Stimulated activated CD4-positive, alpha-beta T cell treated with anti-CD3 and anti-CD28 coated beads, Interleukin-2, amount 100 ng/mL, for 4 hours (primary cell): Measurements from ENCODE around the gene TRPV3.
"Not testable (repeated sequence)": the region's sequence is repeated elsewhere in the genome, so short reads cannot be mapped to it uniquely, and the experiment has no call there.

Experiments
- DNase-seq: peaks from one replicate; pipeline ENCODE4 v3.0.0-alpha.2; 2020; ENCODE audit warnings: low read depth

TRPV3 gene

GRCh38 chr17:3472137-3472536 is 85.5 kb downstream of the TRPV3 start:
- no peak for DNase-seq

GRCh38 chr17:3471599-3471998 is 86.0 kb downstream of the TRPV3 start, which contains the start of gene SPATA22:
Gene SPATA22 (minus strand): TSS chr17:3471819. CDS start chr17:3469325, 2,494 bp downstream.
- DNase-seq = no peak

GRCh38 chr17:3469529-3469928 is 88.1 kb downstream of the TRPV3 start:
- no peak for DNase-seq

- not testable (repeated sequence) for DNase-seq
Observed at GRCh38 chr17:3466355-3466754, 91.3 kb downstream of the TRPV3 start.
